Liver (tissue), 9 donors: Measurements from ENCODE around the gene EHD1. TPM values are rescaled to one million over a fixed set of nuclear protein-coding genes. Genes with fewer than 3 reads are reported as not detected.

Experiments
- DNase-seq: peaks from one replicate; pipeline ENCODE4 v3.0.0-alpha.2; 2017; ENCODE audit warnings: low spot score
- H3K27ac ChIP-seq, 2 donors: one replicate each; pipeline ENCODE4 v1.7.0; 2013; ENCODE audit warnings: inconsistent platforms in 2 of 2, low read length in 2 of 2, control low read depth in 1 of 2, low read depth in 1 of 2, mild to moderate bottlenecking in 1 of 2
- H3K27me3 ChIP-seq, 4 donors: one replicate each; pipeline versions ENCODE4 v1.6.1 to v1.7.0; 2013; ENCODE audit warnings: low read length in 3 of 4, inconsistent platforms in 1 of 4, mild to moderate bottlenecking in 1 of 4, moderate library complexity in 1 of 4; ENCODE audit not compliant: control insufficient read depth in 4 of 4, insufficient read depth in 4 of 4
- H3K36me3 ChIP-seq, 4 donors: one replicate each; pipeline versions ENCODE4 v1.6.1 to v1.7.0; 2013; ENCODE audit warnings: low read length in 3 of 4, mild to moderate bottlenecking in 3 of 4, low read depth in 1 of 4, moderate library complexity in 1 of 4; ENCODE audit not compliant: control insufficient read depth in 4 of 4, insufficient read depth in 3 of 4
- H3K4me1 ChIP-seq, 4 donors: one replicate each; pipeline versions ENCODE4 v1.6.1 to v1.7.0; 2013; ENCODE audit warnings: low read length in 3 of 4, mild to moderate bottlenecking in 3 of 4, moderate library complexity in 1 of 4; ENCODE audit not compliant: control insufficient read depth in 4 of 4, insufficient read depth in 4 of 4
- H3K4me3 ChIP-seq, 3 donors: one replicate each; pipeline versions ENCODE4 v1.6.1 to v1.7.0; 2013; ENCODE audit warnings: low read length in 3 of 3, control low read depth in 1 of 3, low read depth in 1 of 3, mild to moderate bottlenecking in 1 of 3
- H3K9ac ChIP-seq, 2 donors: one replicate each; pipeline ENCODE4 v1.7.0; 2013; ENCODE audit warnings: low read length in 2 of 2, mild to moderate bottlenecking in 2 of 2, moderate library complexity in 2 of 2, control low read depth in 1 of 2, low read depth in 1 of 2
- H3K9me3 ChIP-seq, 4 donors: one replicate each; pipeline versions ENCODE4 v1.6.1 to v1.7.0; 2013; ENCODE audit warnings: low read length in 3 of 4; ENCODE audit not compliant: control insufficient read depth in 4 of 4
- EGR1 ChIP-seq, 2 donors: IDR thresholded peaks; 2 replicates each; pipeline ENCODE4 v1.6.1; 2016 to 2018; ENCODE audit warnings: antibody characterized with exemption in 2 of 2, low read depth in 2 of 2
- FOXA1 ChIP-seq: IDR thresholded peaks from 2 replicates; pipeline ENCODE4 v1.6.1; 2016; ENCODE audit warnings: antibody characterized with exemption
- FOXA2 ChIP-seq: IDR thresholded peaks from 2 replicates; pipeline ENCODE4 v1.6.1; 2016; ENCODE audit warnings: antibody characterized with exemption
- GABPA ChIP-seq, 2 donors: IDR thresholded peaks in 1 of 2; conservative IDR thresholded peaks in 1 of 2; 2 replicates each; pipeline ENCODE4 v1.6.1; 2016; ENCODE audit warnings: antibody characterized with exemption in 2 of 2, mild to moderate bottlenecking in 1 of 2, moderate library complexity in 1 of 2
- HNF4A ChIP-seq, 2 donors: conservative IDR thresholded peaks; 2 replicates each; pipeline ENCODE4 v1.6.1; 2016; ENCODE audit warnings: antibody characterized with exemption in 2 of 2, mild to moderate bottlenecking in 2 of 2
- HNF4G ChIP-seq: IDR thresholded peaks from 2 replicates; pipeline ENCODE4 v1.6.1; 2016; ENCODE audit warnings: antibody characterized with exemption
- JUND ChIP-seq, 2 donors: IDR thresholded peaks; 2 replicates each; pipeline ENCODE4 v1.6.1; 2016; ENCODE audit warnings: antibody characterized with exemption in 2 of 2
- RAD21 ChIP-seq, 2 donors: IDR thresholded peaks; 2 replicates each; pipeline ENCODE4 v1.6.1; 2016; ENCODE audit warnings: antibody characterized with exemption in 2 of 2, mild to moderate bottlenecking in 2 of 2
- RXRA ChIP-seq, 2 donors: IDR thresholded peaks; 2 replicates each; pipeline ENCODE4 v1.6.1; 2017 to 2018; ENCODE audit warnings: antibody characterized with exemption in 2 of 2, mild to moderate bottlenecking in 1 of 2
- SP1 ChIP-seq: IDR thresholded peaks from 2 replicates; pipeline ENCODE4 v1.6.1; 2018; ENCODE audit warnings: antibody characterized with exemption, mild to moderate bottlenecking
- TAF1 ChIP-seq: conservative IDR thresholded peaks from 2 replicates; pipeline ENCODE4 v1.6.1; 2016; ENCODE audit warnings: antibody characterized with exemption, mild to moderate bottlenecking
- YY1 ChIP-seq: IDR thresholded peaks from 2 replicates; pipeline ENCODE4 v1.6.1; 2016; ENCODE audit warnings: antibody characterized with exemption, mild to moderate bottlenecking
- WGBS: extraction: QIAGEN DNeasy Blood & Tissue Kit; methylation state at CpG from one replicate; pipeline ENCODE4 v1.1.7; 2013; 5-methylcytosine and 5-hydroxymethylcytosine counted together
- polyA plus RNA-seq, 2 donors: library from polyadenylated mRNA; stranded (reverse) in 1 of 2; unstranded in 1 of 2; fragments of 200-250 nt in 1 of 2; fragments of >200 nt in 1 of 2; fragmentation: Nextera tagmentation in 1 of 2; extraction: Ambion mirVana in 1 of 2; gene quantifications; one replicate each; pipeline versions ENCODE4 v1.2.1 to v1.2.3, GENCODE V29; 2013 to 2015
- total RNA-seq, 2 donors: library from RNA; depleted of rRNA; stranded (reverse); fragments of >200 nt; gene quantifications; one replicate each; pipeline ENCODE4 v1.2.3, GENCODE V29; 2014
- TF ChIP-seq, protein P1 (sequence below): IDR thresholded peaks from 2 replicates; pipeline ENCODE4 v1.6.1; 2016; ENCODE audit warnings: antibody characterized with exemption
- TF ChIP-seq, protein P2 (sequence below): fragments of 150-350 bp; IDR thresholded peaks from 2 replicates; pipeline ENCODE4 v1.5.1; 2017; ENCODE audit warnings: improper control_type of control experiment, low read depth, low read length; ENCODE audit not compliant: missing input control
- TF ChIP-seq, protein P3 (sequence below): IDR thresholded peaks from 2 replicates; pipeline ENCODE4 v1.6.1; 2016; ENCODE audit warnings: antibody characterized with exemption, mild to moderate bottlenecking
- donor health status: healthy.
- donor health status: healthy.
- donor health status: healthy.
- donor health status: healthy.
- donor health status: healthy.

Gene EHD1
- total and polyA plus RNA-seq, 4 donors: 8.3 to 36.4 (median 19.2) TPM

DNA sequence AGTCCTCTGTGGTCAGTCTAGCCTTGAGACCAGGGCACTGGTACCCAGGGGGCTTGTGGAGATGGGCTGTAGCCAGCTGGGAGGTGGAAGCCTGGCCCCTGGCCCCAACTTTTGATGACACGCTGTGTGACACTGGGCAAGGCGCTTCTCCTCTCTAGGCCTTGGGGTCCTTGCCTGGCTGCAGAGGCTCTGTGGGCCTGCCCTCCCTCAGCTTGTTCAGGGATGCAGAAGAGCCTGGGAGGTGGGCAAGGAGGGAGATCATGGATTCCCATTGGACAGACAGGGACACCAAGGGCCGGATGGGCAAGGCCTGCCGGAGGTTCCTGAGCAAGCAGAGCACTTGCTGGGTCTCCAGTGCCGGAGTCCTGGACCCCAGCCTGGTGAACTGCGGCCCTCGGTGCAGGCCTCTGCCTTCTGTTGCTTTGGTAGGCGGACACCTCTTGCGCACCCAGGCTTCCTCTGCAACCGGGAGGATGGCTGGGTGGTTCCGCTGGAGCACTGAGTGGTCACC is 44.8 kb upstream of the EHD1 start:
- WGBS: 95% methylated on average over 11 of the region's 11 CpGs
- Histone ChIP-seq H3K9ac (no peak overlapping the region), H3K4me3 (no peak overlapping the region), H3K4me1 (peaks cover 1 to 20% (median 10%) of the 10 kb centered on the region in 4 donors), H3K27me3 (no peaks in the 10 kb centered on the region), H3K9me3 (no peaks in the 10 kb centered on the region), H3K36me3 (no peaks in the 10 kb centered on the region), H3K27ac (no peak overlapping the region)
- no peak for DNase-seq
- TF ChIP-seq FOXA1: no peak
- no peak for TF ChIP-seq RAD21 (IDR thresholded peaks at IDR 0.05)
- no peak for TF ChIP-seq SP1
- TF ChIP-seq EGR1 (IDR thresholded peaks at IDR 0.05; ENCODE audit: low read depth in 2 of 2): no peak
- TF ChIP-seq, protein P1, sequence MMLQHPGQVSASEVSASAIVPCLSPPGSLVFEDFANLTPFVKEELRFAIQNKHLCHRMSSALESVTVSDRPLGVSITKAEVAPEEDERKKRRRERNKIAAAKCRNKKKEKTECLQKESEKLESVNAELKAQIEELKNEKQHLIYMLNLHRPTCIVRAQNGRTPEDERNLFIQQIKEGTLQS: no peak
- TF ChIP-seq JUND (IDR thresholded peaks at IDR 0.05): no peak
- TF ChIP-seq TAF1: no peak

DNA sequence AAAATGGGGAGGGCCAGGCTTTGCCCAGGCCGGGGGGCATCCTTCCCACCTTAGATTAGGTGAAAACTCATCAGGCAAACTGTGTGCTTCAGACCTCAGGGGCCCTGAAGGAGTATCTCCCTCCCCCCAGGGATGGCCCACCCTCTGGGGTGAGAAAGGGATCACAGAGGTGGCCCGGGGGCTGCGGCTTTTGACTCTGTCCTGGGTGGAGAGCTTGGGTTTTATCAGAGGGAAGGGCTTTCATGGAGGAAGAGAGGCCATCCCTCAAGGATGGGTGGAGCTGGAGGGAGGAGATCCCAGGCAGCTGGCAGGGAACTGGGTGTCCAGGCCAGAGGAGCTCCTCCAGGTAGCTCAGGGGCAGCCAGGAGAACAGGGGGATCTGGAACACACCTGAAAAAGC is 43.0 kb upstream of the EHD1 start:
- TF ChIP-seq RXRA (IDR thresholded peaks at IDR 0.05) (no peak), FOXA1 (no peak), HNF4G (no peak), HNF4A (conservative IDR thresholded peaks at IDR 0.05) (no peak), EGR1 (IDR thresholded peaks at IDR 0.05; ENCODE audit: low read depth in 2 of 2) (no peak), GABPA (IDR thresholded peaks at IDR 0.05 in 1 of 2, conservative IDR thresholded peaks at IDR 0.05 in 1 of 2) (no peak)
- TF ChIP-seq, protein P2, sequence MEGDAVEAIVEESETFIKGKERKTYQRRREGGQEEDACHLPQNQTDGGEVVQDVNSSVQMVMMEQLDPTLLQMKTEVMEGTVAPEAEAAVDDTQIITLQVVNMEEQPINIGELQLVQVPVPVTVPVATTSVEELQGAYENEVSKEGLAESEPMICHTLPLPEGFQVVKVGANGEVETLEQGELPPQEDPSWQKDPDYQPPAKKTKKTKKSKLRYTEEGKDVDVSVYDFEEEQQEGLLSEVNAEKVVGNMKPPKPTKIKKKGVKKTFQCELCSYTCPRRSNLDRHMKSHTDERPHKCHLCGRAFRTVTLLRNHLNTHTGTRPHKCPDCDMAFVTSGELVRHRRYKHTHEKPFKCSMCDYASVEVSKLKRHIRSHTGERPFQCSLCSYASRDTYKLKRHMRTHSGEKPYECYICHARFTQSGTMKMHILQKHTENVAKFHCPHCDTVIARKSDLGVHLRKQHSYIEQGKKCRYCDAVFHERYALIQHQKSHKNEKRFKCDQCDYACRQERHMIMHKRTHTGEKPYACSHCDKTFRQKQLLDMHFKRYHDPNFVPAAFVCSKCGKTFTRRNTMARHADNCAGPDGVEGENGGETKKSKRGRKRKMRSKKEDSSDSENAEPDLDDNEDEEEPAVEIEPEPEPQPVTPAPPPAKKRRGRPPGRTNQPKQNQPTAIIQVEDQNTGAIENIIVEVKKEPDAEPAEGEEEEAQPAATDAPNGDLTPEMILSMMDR: no peak
- TF ChIP-seq, protein P3, sequence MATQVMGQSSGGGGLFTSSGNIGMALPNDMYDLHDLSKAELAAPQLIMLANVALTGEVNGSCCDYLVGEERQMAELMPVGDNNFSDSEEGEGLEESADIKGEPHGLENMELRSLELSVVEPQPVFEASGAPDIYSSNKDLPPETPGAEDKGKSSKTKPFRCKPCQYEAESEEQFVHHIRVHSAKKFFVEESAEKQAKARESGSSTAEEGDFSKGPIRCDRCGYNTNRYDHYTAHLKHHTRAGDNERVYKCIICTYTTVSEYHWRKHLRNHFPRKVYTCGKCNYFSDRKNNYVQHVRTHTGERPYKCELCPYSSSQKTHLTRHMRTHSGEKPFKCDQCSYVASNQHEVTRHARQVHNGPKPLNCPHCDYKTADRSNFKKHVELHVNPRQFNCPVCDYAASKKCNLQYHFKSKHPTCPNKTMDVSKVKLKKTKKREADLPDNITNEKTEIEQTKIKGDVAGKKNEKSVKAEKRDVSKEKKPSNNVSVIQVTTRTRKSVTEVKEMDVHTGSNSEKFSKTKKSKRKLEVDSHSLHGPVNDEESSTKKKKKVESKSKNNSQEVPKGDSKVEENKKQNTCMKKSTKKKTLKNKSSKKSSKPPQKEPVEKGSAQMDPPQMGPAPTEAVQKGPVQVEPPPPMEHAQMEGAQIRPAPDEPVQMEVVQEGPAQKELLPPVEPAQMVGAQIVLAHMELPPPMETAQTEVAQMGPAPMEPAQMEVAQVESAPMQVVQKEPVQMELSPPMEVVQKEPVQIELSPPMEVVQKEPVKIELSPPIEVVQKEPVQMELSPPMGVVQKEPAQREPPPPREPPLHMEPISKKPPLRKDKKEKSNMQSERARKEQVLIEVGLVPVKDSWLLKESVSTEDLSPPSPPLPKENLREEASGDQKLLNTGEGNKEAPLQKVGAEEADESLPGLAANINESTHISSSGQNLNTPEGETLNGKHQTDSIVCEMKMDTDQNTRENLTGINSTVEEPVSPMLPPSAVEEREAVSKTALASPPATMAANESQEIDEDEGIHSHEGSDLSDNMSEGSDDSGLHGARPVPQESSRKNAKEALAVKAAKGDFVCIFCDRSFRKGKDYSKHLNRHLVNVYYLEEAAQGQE: no peak
- H3K27me3 ChIP-seq: no peaks in the 10 kb centered on the region
- peaks cover 1 to 28% (median 14%) of the 10 kb centered on the region in 4 donors for H3K4me1 ChIP-seq
- DNase-seq: no peak
- no peaks in the 10 kb centered on the region for H3K9me3 ChIP-seq
- H3K9ac ChIP-seq: no peak overlapping the region
- 55% methylated on average over 3 of the region's 3 CpGs for WGBS
- no peak overlapping the region for H3K27ac ChIP-seq
- no peaks in the 10 kb centered on the region for H3K36me3 ChIP-seq
- no peak overlapping the region for H3K4me3 ChIP-seq

DNA sequence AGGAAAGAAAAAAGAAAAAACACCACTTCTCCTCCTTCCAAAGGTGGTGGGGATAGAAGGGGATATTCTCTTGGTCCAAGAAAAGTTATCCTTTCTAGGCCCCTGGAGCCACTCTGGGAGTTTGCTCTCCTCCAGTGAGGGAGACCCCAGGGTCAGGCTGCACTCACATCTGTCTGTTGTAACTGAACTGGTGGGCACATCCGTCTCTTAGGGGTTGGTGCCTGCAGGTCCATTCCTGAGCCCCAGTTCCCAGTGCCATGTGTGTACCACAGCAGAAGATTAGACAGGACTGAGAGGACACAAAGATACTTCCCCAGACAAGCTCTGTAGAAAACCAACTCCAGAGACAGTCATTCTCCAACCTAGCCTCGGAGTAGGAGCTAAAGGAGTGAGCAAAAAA is 41.7 kb upstream of the EHD1 start:
- Histone ChIP-seq H3K4me1 (peaks cover 10 to 31% (median 20%) of the 10 kb centered on the region in 4 donors), H3K4me3 (no peak overlapping the region), H3K36me3 (no peaks in the 10 kb centered on the region), H3K27ac (no peak overlapping the region), H3K27me3 (no peaks in the 10 kb centered on the region), H3K9me3 (no peaks in the 10 kb centered on the region), H3K9ac (no peak overlapping the region)
- no peak for DNase-seq
- 86% methylated on average over 2 of the region's 2 CpGs for WGBS
- TF ChIP-seq, protein P3: no peak
- TF ChIP-seq HNF4A (conservative IDR thresholded peaks at IDR 0.05): no peak
- no peak for TF ChIP-seq TAF1
- TF ChIP-seq FOXA2: no peak
- TF ChIP-seq, protein P2: no peak
- no peak for TF ChIP-seq FOXA1
- no peak for TF ChIP-seq GABPA (IDR thresholded peaks at IDR 0.05 in 1 of 2, conservative IDR thresholded peaks at IDR 0.05 in 1 of 2)
- no peak for TF ChIP-seq RAD21 (IDR thresholded peaks at IDR 0.05)
- TF ChIP-seq SP1: no peak
- no peak for TF ChIP-seq YY1
- TF ChIP-seq RXRA (IDR thresholded peaks at IDR 0.05): no peak
